HepG2 (cell line): Measurements from ENCODE around the gene PPP6R2. TPM values are rescaled to one million over a fixed set of nuclear protein-coding genes. Genes with fewer than 3 reads are reported as not detected.

ENCODE experiments used
- ADNP ChIP-seq: sonication (generic); formaldehyde crosslinking; IDR thresholded peaks from 2 replicates; pipeline ENCODE4 v1.4.0; 2020; ENCODE audit warnings: missing genetic modification reagents
- CCDC6 ChIP-seq: sonication (generic); formaldehyde crosslinking; IDR thresholded peaks from 2 replicates; pipeline ENCODE4 v1.8.1; 2022; ENCODE audit warnings: mild to moderate bottlenecking, missing genetic modification reagents, moderate library complexity
- FIP1L1 ChIP-seq: fragments of 200-400 bp; formaldehyde crosslinking; IDR thresholded peaks from 2 replicates; pipeline ENCODE4 v1.6.1; 2018; ENCODE audit warnings: low read depth, mild to moderate bottlenecking, low read length, moderate library complexity, borderline replicate concordance; ENCODE audit not compliant: insufficient read depth
- FOXM1 ChIP-seq: sonication (generic); formaldehyde crosslinking; IDR thresholded peaks from 2 replicates; pipeline ENCODE4 v1.5.0; 2020; ENCODE audit warnings: missing genetic modification reagents
- GABPB1 ChIP-seq: IDR thresholded peaks from 2 replicates; pipeline ENCODE4 v1.6.1; 2016; ENCODE audit warnings: mild to moderate bottlenecking, missing genetic modification reagents, moderate library complexity, missing compliant biosample characterization
- HDAC1 ChIP-seq: sonication (generic); formaldehyde crosslinking; IDR thresholded peaks from 2 replicates; pipeline ENCODE4 v1.5.1; 2020; ENCODE audit warnings: mild to moderate bottlenecking, missing genetic modification reagents
- RFXANK ChIP-seq: IDR thresholded peaks from 2 replicates; pipeline ENCODE4 v1.6.1; 2016
- SAP130 ChIP-seq: IDR thresholded peaks from 2 replicates; pipeline ENCODE4 v1.6.1; 2016; ENCODE audit warnings: low read depth
- SIN3A ChIP-seq: IDR thresholded peaks from 2 replicates; pipeline ENCODE4 v1.6.1; 2011; ENCODE audit warnings: low read depth, mild to moderate bottlenecking, control low read depth, low read length, borderline replicate concordance
- ZBTB8A ChIP-seq: sonication (generic); formaldehyde crosslinking; IDR thresholded peaks from 2 replicates; pipeline ENCODE4 v1.4.0; 2020; ENCODE audit warnings: mild to moderate bottlenecking, low read depth, missing genetic modification reagents, borderline replicate concordance
- ZHX2 ChIP-seq, 2 experiments: sonication (generic) in 1 of 2; formaldehyde crosslinking in 1 of 2; IDR thresholded peaks; 2 replicates each; pipeline versions ENCODE4 v1.6.1 to v1.9.0; 2014 to 2022; ENCODE audit warnings: antibody characterized with exemption in 1 of 2, borderline replicate concordance in 1 of 2, inconsistent platforms in 1 of 2, low read depth in 1 of 2, missing genetic modification reagents in 1 of 2
- ZNF12 ChIP-seq: sonication (generic); formaldehyde crosslinking; IDR thresholded peaks from 2 replicates; pipeline ENCODE4 v1.5.0; 2020; ENCODE audit warnings: missing genetic modification reagents
- ZNF251 ChIP-seq: sonication (generic); formaldehyde crosslinking; IDR thresholded peaks from 2 replicates; pipeline ENCODE4 v1.9.0; 2021; ENCODE audit warnings: mild to moderate bottlenecking, missing genetic modification reagents
- ZNF280B ChIP-seq: sonication (generic); formaldehyde crosslinking; IDR thresholded peaks from 2 replicates; pipeline ENCODE4 v1.5.0; 2020; ENCODE audit warnings: missing genetic modification reagents, mild to moderate bottlenecking, borderline replicate concordance
- ZNF343 ChIP-seq: sonication (generic); formaldehyde crosslinking; IDR thresholded peaks from 2 replicates; pipeline ENCODE4 v1.4.0; 2020; ENCODE audit warnings: mild to moderate bottlenecking, missing genetic modification reagents
- ZNF382 ChIP-seq: sonication (generic); formaldehyde crosslinking; IDR thresholded peaks from 2 replicates; pipeline ENCODE4 v1.5.0; 2020; ENCODE audit warnings: missing genetic modification reagents, mild to moderate bottlenecking, borderline replicate concordance
- ZNF691 ChIP-seq: sonication (generic); formaldehyde crosslinking; IDR thresholded peaks from 2 replicates; pipeline ENCODE4 v1.4.0; 2020; ENCODE audit warnings: missing genetic modification reagents, low read depth, mild to moderate bottlenecking, borderline replicate concordance
- ZNF747 ChIP-seq: sonication (generic); formaldehyde crosslinking; IDR thresholded peaks from 2 replicates; pipeline ENCODE4 v1.8.1; 2023; ENCODE audit warnings: missing genetic modification reagents, mild to moderate bottlenecking, borderline replicate concordance
- ZSCAN9 ChIP-seq: IDR thresholded peaks from 2 replicates; pipeline ENCODE4 v1.6.1; 2016; ENCODE audit warnings: borderline replicate concordance
- polyA plus RNA-seq, 8 experiments: library from polyadenylated mRNA; depleted of rRNA in 3 of 8; stranded (reverse) in 7 of 8; unstranded in 1 of 8; fragments of >200 nt; fragmentation: Illumina TruSeq in 4 of 8; extraction: Trizol in 4 of 8; gene quantifications; 2 replicates each; pipeline versions ENCODE4 v1.2.1 to v1.2.3, GENCODE V29; 2011 to 2016; ENCODE audit warnings: low read depth in 4 of 8, missing spikeins in 1 of 8, mixed read lengths in 1 of 8; ENCODE audit not compliant: insufficient read depth in 1 of 8
- total RNA-seq, 5 experiments: library from RNA; depleted of rRNA; stranded (reverse); fragments of >200 nt; fragmentation: Illumina TruSeq; extraction: Trizol; gene quantifications; 2 replicates each; pipeline ENCODE4 v1.2.3, GENCODE V29; 2016; ENCODE audit warnings: low read depth in 1 of 5

Gene PPP6R2
- total and polyA plus RNA-seq, 2 of the 13 experiments (the other 11 are each of a cell fraction or from before 2014, with no cell fraction given): 55.0 to 102 TPM

GRCh38 chr22:50296658-50297490, 46.3 kb upstream of the PPP6R2 start (continued):
- TF ChIP-seq ZHX2 (IDR thresholded peaks at IDR 0.05; ENCODE audit: low read depth) (no peak), ZHX2 (CRISPR knock-in tag; IDR thresholded peaks at IDR 0.05; ENCODE audit: borderline replicate concordance) (no peak), ZBTB8A (CRISPR knock-in tag) (no peak), SAP130 (CRISPR knock-in tag) (peak; percentile 43; the same call in 1 of the 2 replicates), ZNF251 (CRISPR knock-in tag) (no peak), HDAC1 (CRISPR knock-in tag) (peak; percentile 55; the same call in 1 of the 2 replicates), ZNF691 (peak; percentile 28; the same call in 1 of the 2 replicates), FIP1L1 (no peak), RFXANK (CRISPR knock-in tag) (no peak), ZNF747 (CRISPR knock-in tag) (0 out of 2 replicates have a peak, but pooled peaks have one; percentile 25), GABPB1 (CRISPR knock-in tag) (peak; percentile 46; the same call in 1 of the 2 replicates), ZNF280B (CRISPR knock-in tag) (no peak), ADNP (CRISPR knock-in tag) (no peak), ZNF12 (CRISPR knock-in tag) (no peak), SIN3A (no peak), CCDC6 (no peak), FOXM1 (no peak), ZSCAN9 (CRISPR knock-in tag) (no peak), ZNF343 (CRISPR knock-in tag) (0 out of 2 replicates have a peak, but pooled peaks have one; percentile 38), ZNF382 (CRISPR knock-in tag) (no peak)
